HEK293T (cell line): ENCODE measurements around the gene PBX1.

Source experiments
- CTCF ChIA-PET: fragments of 350-600 bp; formaldehyde crosslinking; extraction: SDS; loops from one replicate; lab custom pipeline; 2021; ENCODE audit warnings: antibody characterized with exemption, inconsistent platforms; lab: Yijun Ruan, JAX
- POLR2A ChIA-PET: fragments of 350-600 bp; formaldehyde crosslinking; extraction: SDS; loops from one replicate; lab custom pipeline; 2020; ENCODE audit warnings: antibody characterized with exemption, inconsistent platforms; lab: Yijun Ruan, JAX
- DNase-seq: peaks from one replicate; pipeline ENCODE4 v3.0.0; 2012; ENCODE audit warnings: mixed read lengths; ENCODE audit errors: extremely low spot score
- ARNT ChIP-seq: fragments of 450-650 bp; IDR thresholded peaks from 2 replicates; pipeline ENCODE4 v1.6.1; 2017; ENCODE audit warnings: mild to moderate bottlenecking
- BHLHE40 ChIP-seq: fragments of 450-650 bp; IDR thresholded peaks from 2 replicates; pipeline ENCODE4 v1.6.1; 2016; ENCODE audit warnings: mild to moderate bottlenecking, moderate library complexity, borderline replicate concordance
- CTBP1 ChIP-seq: fragments of 450-650 bp; IDR thresholded peaks from 2 replicates; pipeline ENCODE4 v1.6.1; 2016; ENCODE audit warnings: borderline replicate concordance
- ELF4 ChIP-seq: fragments of 450-650 bp; IDR thresholded peaks from 2 replicates; pipeline ENCODE4 v1.6.1; 2017; ENCODE audit warnings: antibody characterized with exemption
- FOXA1 ChIP-seq: fragments of 450-650 bp; IDR thresholded peaks from 2 replicates; pipeline ENCODE4 v1.6.1; 2016; ENCODE audit warnings: mild to moderate bottlenecking
- FOXK2 ChIP-seq: fragments of 450-650 bp; IDR thresholded peaks from 2 replicates; pipeline ENCODE4 v1.6.1; 2016; ENCODE audit warnings: mild to moderate bottlenecking
- FOXM1 ChIP-seq: fragments of 450-650 bp; IDR thresholded peaks from 2 replicates; pipeline ENCODE4 v1.6.1; 2017; ENCODE audit warnings: mild to moderate bottlenecking, borderline replicate concordance
- HDGF ChIP-seq: fragments of 450-650 bp; IDR thresholded peaks from 2 replicates; pipeline ENCODE4 v1.6.1; 2017; ENCODE audit warnings: antibody characterized with exemption, borderline replicate concordance
- L3MBTL2 ChIP-seq: fragments of 450-650 bp; conservative IDR thresholded peaks from 2 replicates; pipeline ENCODE4 v1.6.1; 2016; ENCODE audit warnings: mild to moderate bottlenecking
- LEF1 ChIP-seq: fragments of 450-650 bp; IDR thresholded peaks from 2 replicates; pipeline ENCODE4 v1.6.1; 2017; ENCODE audit warnings: mild to moderate bottlenecking, borderline replicate concordance
- NFRKB ChIP-seq: fragments of 450-650 bp; IDR thresholded peaks from 2 replicates; pipeline ENCODE4 v1.6.1; 2016; ENCODE audit warnings: mild to moderate bottlenecking, moderate library complexity
- SP1 ChIP-seq: fragments of 450-650 bp; IDR thresholded peaks from 2 replicates; pipeline ENCODE4 v1.6.1; 2017
- SUZ12 ChIP-seq: fragments of 450-650 bp; IDR thresholded peaks from 2 replicates; pipeline ENCODE4 v1.6.1; 2016; ENCODE audit warnings: mild to moderate bottlenecking
- TARDBP ChIP-seq: fragments of 450-650 bp; IDR thresholded peaks from 2 replicates; pipeline ENCODE4 v1.6.1; 2016
- ZNF384 ChIP-seq: fragments of 450-650 bp; IDR thresholded peaks from 2 replicates; pipeline ENCODE4 v1.6.1; 2016
- TF ChIP-seq, protein P1 (sequence below): fragments of 450-650 bp; IDR thresholded peaks from 2 replicates; pipeline ENCODE4 v1.6.1; 2016

Gene PBX1

DNA sequence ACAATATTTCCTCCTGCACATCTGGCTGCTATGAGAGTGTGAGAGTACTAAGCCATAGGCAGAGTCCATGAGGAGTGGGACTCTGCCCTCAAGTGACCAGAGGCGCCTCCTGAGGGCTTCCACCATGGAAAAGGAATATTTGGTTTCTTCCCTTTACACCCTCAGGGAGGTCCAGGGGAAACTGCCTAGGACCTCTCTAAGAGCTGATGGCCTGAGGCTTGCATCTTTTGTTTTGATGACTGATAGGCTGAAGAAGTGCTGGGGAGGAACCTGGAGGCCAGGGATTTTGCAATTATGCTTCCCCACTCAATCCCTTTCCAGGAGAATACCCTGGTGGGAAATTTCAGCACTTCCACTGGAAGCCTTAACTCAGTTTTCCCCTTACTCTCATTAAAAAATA is 111.0 kb downstream of the PBX1 start:
- ChIA-PET CTCF (no interaction called here), POLR2A (no interaction called here)
- no peak for TF ChIP-seq ARNT
- TF ChIP-seq SP1, result no peak
- no peak for DNase-seq

GRCh38 chr1:164670786-164671185 is 111.8 kb downstream of the PBX1 start:
- TF ChIP-seq HDGF (no peak), ARNT (no peak), BHLHE40 (no peak)
- ChIA-PET CTCF (no interaction called here), POLR2A (no interaction called here)
- no peak for DNase-seq

DNA sequence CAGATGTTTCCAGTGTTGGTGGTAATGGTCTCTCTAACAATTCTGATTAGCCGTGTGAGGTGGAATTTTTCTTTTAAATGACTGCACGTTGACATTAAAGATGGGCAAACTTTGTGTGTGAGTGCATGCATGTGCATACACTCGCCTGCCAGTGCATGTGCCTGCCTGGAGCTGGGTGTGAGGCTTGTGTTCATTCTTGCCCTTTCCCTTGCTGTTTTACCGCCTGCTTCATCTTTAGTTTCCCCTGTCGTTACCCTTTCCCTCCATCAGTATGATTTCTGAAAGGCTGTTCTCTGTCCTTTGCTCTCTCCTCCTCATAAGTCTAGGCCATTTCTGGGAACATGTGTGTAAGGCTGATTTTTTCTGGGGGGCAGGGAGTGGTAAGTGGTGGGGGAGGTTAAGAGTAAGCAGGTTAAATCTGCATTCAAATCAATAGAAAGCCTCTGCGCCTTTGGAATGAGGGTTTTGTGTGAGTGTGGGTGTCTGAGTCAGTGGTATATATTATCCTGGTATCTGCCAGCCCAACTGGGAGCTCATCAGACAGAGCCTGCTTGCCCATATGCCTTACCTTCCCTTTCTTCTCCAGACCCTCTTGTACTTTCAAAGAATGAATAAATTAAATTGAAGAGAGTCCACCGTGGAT is 112.5 kb downstream of the PBX1 start:
- CTCF ChIA-PET, result no interaction called here
- TF ChIP-seq SP1 (no peak), ELF4 (no peak), L3MBTL2 (no peak), BHLHE40 (no peak), ARNT (no peak), NFRKB (no peak), TARDBP (no peak), ZNF384 (no peak)
- TF ChIP-seq, protein P1, sequence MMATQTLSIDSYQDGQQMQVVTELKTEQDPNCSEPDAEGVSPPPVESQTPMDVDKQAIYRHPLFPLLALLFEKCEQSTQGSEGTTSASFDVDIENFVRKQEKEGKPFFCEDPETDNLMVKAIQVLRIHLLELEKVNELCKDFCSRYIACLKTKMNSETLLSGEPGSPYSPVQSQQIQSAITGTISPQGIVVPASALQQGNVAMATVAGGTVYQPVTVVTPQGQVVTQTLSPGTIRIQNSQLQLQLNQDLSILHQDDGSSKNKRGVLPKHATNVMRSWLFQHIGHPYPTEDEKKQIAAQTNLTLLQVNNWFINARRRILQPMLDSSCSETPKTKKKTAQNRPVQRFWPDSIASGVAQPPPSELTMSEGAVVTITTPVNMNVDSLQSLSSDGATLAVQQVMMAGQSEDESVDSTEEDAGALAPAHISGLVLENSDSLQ, result no peak
- POLR2A ChIA-PET, result no interaction called here
- DNase-seq, result no peak

- TF ChIP-seq TARDBP (no peak), FOXK2 (no peak), L3MBTL2 (no peak), CTBP1 (no peak), FOXA1 (no peak), ELF4 (no peak), ARNT (no peak), LEF1 (no peak), BHLHE40 (no peak), SP1 (no peak), FOXM1 (no peak), HDGF (no peak), ZNF384 (no peak), NFRKB (no peak), SUZ12 (no peak)
- TF ChIP-seq, protein P1, result no peak
- POLR2A ChIA-PET, result no interaction called here
- no peak for DNase-seq
- CTCF ChIA-PET, result no interaction called here
Measured at GRCh38 chr1:164671966-164672571, 113.1 kb downstream of the PBX1 start.

DNA sequence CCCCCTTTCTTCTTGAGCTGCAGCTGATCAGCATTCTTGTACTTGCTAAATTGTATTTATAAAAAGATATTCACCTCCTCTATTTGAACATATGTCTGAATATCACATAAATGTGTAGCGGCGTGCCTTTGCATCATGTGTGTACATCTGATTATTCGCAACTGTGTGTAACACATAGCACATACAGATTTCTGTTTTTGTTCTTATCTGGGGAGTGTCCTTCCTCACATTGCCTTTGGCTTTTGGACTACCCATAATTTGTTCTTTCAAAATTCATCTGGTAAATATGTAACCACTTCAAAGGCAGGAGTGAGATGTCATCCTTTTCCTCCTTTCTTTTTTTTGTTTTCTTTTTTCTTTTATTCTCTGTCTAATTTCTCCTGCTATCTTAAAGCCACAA is 113.6 kb downstream of the PBX1 start:
- TF ChIP-seq BHLHE40 (no peak), ZNF384 (no peak), FOXM1 (no peak), ELF4 (no peak), CTBP1 (no peak), L3MBTL2 (no peak), SUZ12 (no peak), NFRKB (no peak)
- no peak for DNase-seq
- POLR2A ChIA-PET, result no interaction called here
- CTCF ChIA-PET, result interaction anchor here (0.6 kb wide), 2 partner anchors 9 to 118 kb away, joined by 3 read pairs; no protein-coding TSS in a partner anchor

- POLR2A ChIA-PET, result no interaction called here
Measured at GRCh38 chr1:164673584-164674214, 114.7 kb downstream of the PBX1 start.

GRCh38 chr1:164675342-164675904 is 116.4 kb downstream of the PBX1 start:
- POLR2A ChIA-PET, result no interaction called here
- no peak for DNase-seq
- CTCF ChIA-PET, result interaction anchor here (0.7 kb wide), 1 partner anchor 42 kb away, joined by 3 read pairs; no protein-coding TSS in a partner anchor
- TF ChIP-seq LEF1 (no peak), BHLHE40 (no peak), ELF4 (peak; percentile 29; the same call in 1 of the 2 replicates), FOXA1 (no peak)

More at GRCh38 chr1:164673584-164674214, 114.7 kb downstream of the PBX1 start:
- TF ChIP-seq TARDBP (no peak), ZNF384 (no peak), FOXA1 (no peak), HDGF (no peak), ELF4 (no peak), CTBP1 (no peak), FOXM1 (no peak)
- CTCF ChIA-PET, result interaction anchor here (0.5 to 1.4 kb wide), 6 partner anchors 9 to 1991 kb away, joined by 3 read pairs; no protein-coding TSS in a partner anchor
- peak; percentile 68 for DNase-seq
